ENCODE data around the gene C10orf53. TPM values are rescaled to one million over a fixed set of nuclear protein-coding genes. Genes with fewer than 3 reads are reported as not detected.
"Not testable (repeated sequence)": the region's sequence is repeated elsewhere in the genome, so short reads cannot be mapped to it uniquely, and the experiment has no call there.

C10orf53 gene
- polyA plus RNA-seq, 2 of the 4 experiments (the other 2 are of a cell fraction) = not detected

GRCh38 chr10:49715157-49715556 is 35.7 kb downstream of the C10orf53 start:
- CTCF ChIA-PET = interaction anchor here (0.6 kb wide), 1 partner anchor 414 kb away, joined by 3 read pairs; no protein-coding TSS in a partner anchor
- WGBS (ENCODE audit: missing lambda C conversion rate) = 24% methylated on average over 7 of the region's 7 CpGs
- H3K4me1 ChIP-seq; H3K4me3 ChIP-seq; DNase-seq (ENCODE audit: low read depth in 1 of 2, low spot score in 1 of 2); POLR2A ChIA-PET; FAIRE-seq; ATAC-seq; H3K9me3 ChIP-seq; H3K4me2 ChIP-seq; H3K27ac ChIP-seq: not testable (repeated sequence)

- 0% methylated on average over 2 of the region's 2 CpGs for WGBS (ENCODE audit: missing lambda C conversion rate)
- DNase-seq (ENCODE audit: low read depth in 1 of 2, low spot score in 1 of 2) (no peak), ATAC-seq (no peak), FAIRE-seq (no peak)
- Histone ChIP-seq H3K9me3 (no peaks in the 10 kb centered on the region), H3K4me3 (no peak overlapping the region), H3K4me2 (no peak overlapping the region), H3K27ac (no peak overlapping the region), H3K4me1 (no peaks in the 10 kb centered on the region)
- ChIA-PET CTCF (no interaction called here), POLR2A (no interaction called here)
- TF ChIP-seq CTCF (IDR thresholded peaks at IDR 0.05) (no peak), ELK1 (IDR thresholded peaks at IDR 0.05; ENCODE audit: low read depth, low read length) (no peak), HEYL (CRISPR knock-in tag; IDR thresholded peaks at IDR 0.05) (no peak), HMGXB4 (CRISPR knock-in tag; IDR thresholded peaks at IDR 0.05; ENCODE audit: borderline replicate concordance) (no peak), E2F6 (IDR thresholded peaks at IDR 0.05; ENCODE audit: borderline replicate concordance, low read depth) (no peak), EHMT2 (IDR thresholded peaks at IDR 0.05; ENCODE audit: low read depth) (no peak)
These were observed 47.1 kb downstream of the C10orf53 start for GRCh38 chr10:49726593-49726992.

GRCh38 chr10:49733866-49734265 is 54.4 kb downstream of the C10orf53 start:
- no peak for DNase-seq (ENCODE audit: low read depth in 1 of 2, low spot score in 1 of 2)
- Histone ChIP-seq H3K4me3 (no peak overlapping the region), H3K27ac (no peak overlapping the region), H3K4me1 (no peaks in the 10 kb centered on the region), H3K9me3 (no peaks in the 10 kb centered on the region), H3K4me2 (no peak overlapping the region)
- no peak for FAIRE-seq
- 72% methylated on average over 7 of the region's 7 CpGs for WGBS (ENCODE audit: missing lambda C conversion rate)
- TF ChIP-seq CBX2 (IDR thresholded peaks at IDR 0.05; ENCODE audit: borderline replicate concordance, low read depth) (no peak), SREBF2 (IDR thresholded peaks at IDR 0.05) (no peak), ATOH8 (CRISPR knock-in tag; IDR thresholded peaks at IDR 0.05; ENCODE audit: low read depth) (no peak), MAX (IDR thresholded peaks at IDR 0.05) (no peak), MYC (IDR thresholded peaks at IDR 0.05; ENCODE audit: borderline replicate concordance, low read length) (no peak), FOSB (CRISPR knock-in tag; IDR thresholded peaks at IDR 0.05) (no peak), ZC3H11A (IDR thresholded peaks at IDR 0.05) (no peak), ELK1 (IDR thresholded peaks at IDR 0.05; ENCODE audit: low read depth, low read length) (no peak), CHD4 (IDR thresholded peaks at IDR 0.05; ENCODE audit: borderline replicate concordance) (no peak)
- ChIA-PET POLR2A (no interaction called here), CTCF (no interaction called here)
- ATAC-seq = no peak

Measured in A549 (cell line).